ENCODE data around the gene SYTL5.

GRCh38 chrX:38079463-38079862, 73.1 kb downstream of the SYTL5 start:
- TF ChIP-seq RCOR1 (IDR thresholded peaks at IDR 0.05; ENCODE audit: insufficient replicate concordance, low read length): no peak
- no peak for TF ChIP-seq CHD1 (IDR thresholded peaks at IDR 0.05; ENCODE audit: low read depth, low read length)
- TF ChIP-seq, protein P1, sequence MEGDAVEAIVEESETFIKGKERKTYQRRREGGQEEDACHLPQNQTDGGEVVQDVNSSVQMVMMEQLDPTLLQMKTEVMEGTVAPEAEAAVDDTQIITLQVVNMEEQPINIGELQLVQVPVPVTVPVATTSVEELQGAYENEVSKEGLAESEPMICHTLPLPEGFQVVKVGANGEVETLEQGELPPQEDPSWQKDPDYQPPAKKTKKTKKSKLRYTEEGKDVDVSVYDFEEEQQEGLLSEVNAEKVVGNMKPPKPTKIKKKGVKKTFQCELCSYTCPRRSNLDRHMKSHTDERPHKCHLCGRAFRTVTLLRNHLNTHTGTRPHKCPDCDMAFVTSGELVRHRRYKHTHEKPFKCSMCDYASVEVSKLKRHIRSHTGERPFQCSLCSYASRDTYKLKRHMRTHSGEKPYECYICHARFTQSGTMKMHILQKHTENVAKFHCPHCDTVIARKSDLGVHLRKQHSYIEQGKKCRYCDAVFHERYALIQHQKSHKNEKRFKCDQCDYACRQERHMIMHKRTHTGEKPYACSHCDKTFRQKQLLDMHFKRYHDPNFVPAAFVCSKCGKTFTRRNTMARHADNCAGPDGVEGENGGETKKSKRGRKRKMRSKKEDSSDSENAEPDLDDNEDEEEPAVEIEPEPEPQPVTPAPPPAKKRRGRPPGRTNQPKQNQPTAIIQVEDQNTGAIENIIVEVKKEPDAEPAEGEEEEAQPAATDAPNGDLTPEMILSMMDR (conservative IDR thresholded peaks at IDR 0.05; ENCODE audit: low read depth, low read length): no peak
- no peak for TF ChIP-seq MXI1 (IDR thresholded peaks at IDR 0.05; ENCODE audit: borderline replicate concordance, low read depth, low read length)
- TF ChIP-seq RAD21 (IDR thresholded peaks at IDR 0.05; ENCODE audit: low read length): no peak
- TF ChIP-seq FOS (IDR thresholded peaks at IDR 0.05; ENCODE audit: low read depth, low read length): no peak
- TF ChIP-seq MAFK (IDR thresholded peaks at IDR 0.05; ENCODE audit: low read depth, low read length): no peak
- no peak for TF ChIP-seq POLR2A (IDR thresholded peaks at IDR 0.05; ENCODE audit: low read depth, low read length)
- TF ChIP-seq NFE2L2 (IDR thresholded peaks at IDR 0.05; ENCODE audit: low read depth, low read length): no peak

All from IMR-90 (cell line).